HEK293 (cell line): ENCODE results near the gene MAP4K4.

Source experiments
- CTCF ChIA-PET: fragments of 350-600 bp; formaldehyde crosslinking; extraction: SDS; loops from one replicate; lab custom pipeline; 2021; ENCODE audit warnings: antibody characterized with exemption; lab: Yijun Ruan, JAX
- POLR2A ChIA-PET: fragments of 300-600 bp; formaldehyde crosslinking; extraction: SDS; loops from one replicate; lab custom pipeline; 2020; ENCODE audit warnings: antibody characterized with exemption, inconsistent platforms; lab: Yijun Ruan, JAX
- H3K27ac ChIP-seq: fragments of 200-500 bp; sonication (Bioruptor generic); 2 replicates; pipeline ENCODE4 v1.5.1; 2014; ENCODE audit warnings: low read depth, low read length, control low read depth, inconsistent platforms; ENCODE audit errors: extremely low read depth
- H3K36me3 ChIP-seq, 2 experiments: fragments of 200-500 bp in 1 of 2; sonication (Bioruptor generic) in 1 of 2; 1 replicate in 1 of 2; 2 replicates in 1 of 2; pipeline ENCODE4 v1.5.1; 2014 to 2017; ENCODE audit warnings: inconsistent platforms in 2 of 2, low read length in 2 of 2; ENCODE audit not compliant: control insufficient read depth in 2 of 2, insufficient read depth in 1 of 2
- H3K4me1 ChIP-seq: fragments of 200-500 bp; sonication (Bioruptor generic); 2 replicates; pipeline ENCODE4 v1.5.1; 2014; ENCODE audit warnings: mild to moderate bottlenecking, low read length, inconsistent platforms; ENCODE audit not compliant: control insufficient read depth, insufficient read depth
- H3K4me3 ChIP-seq: 2 replicates; pipeline ENCODE4 v1.5.1; 2011; ENCODE audit warnings: low read depth, mild to moderate bottlenecking, control low read depth, low read length, moderate library complexity
- H3K9me3 ChIP-seq: fragments of 200-500 bp; sonication (Bioruptor generic); 2 replicates; pipeline ENCODE4 v1.5.1; 2014; ENCODE audit warnings: low read depth, low read length, inconsistent platforms; ENCODE audit not compliant: control insufficient read depth, insufficient read depth
- MZF1 ChIP-seq: fragments of 450-650 bp; formaldehyde crosslinking; IDR thresholded peaks from 2 replicates; pipeline ENCODE4 v1.5.1; 2017; ENCODE audit warnings: missing biosample characterization, missing genetic modification characterization, borderline replicate concordance
- RBAK ChIP-seq: fragments of 450-650 bp; formaldehyde crosslinking; IDR thresholded peaks from 2 replicates; pipeline ENCODE4 v1.5.1; 2016; ENCODE audit warnings: missing biosample characterization, missing genetic modification characterization
- YY2 ChIP-seq: fragments of 450-650 bp; formaldehyde crosslinking; IDR thresholded peaks from 2 replicates; pipeline ENCODE4 v1.5.1; 2016; ENCODE audit warnings: missing biosample characterization, missing genetic modification characterization
- ZNF114 ChIP-seq: fragments of 450-650 bp; formaldehyde crosslinking; IDR thresholded peaks from 2 replicates; pipeline ENCODE4 v1.5.0; 2017; ENCODE audit warnings: missing biosample characterization, missing genetic modification characterization
- ZNF155 ChIP-seq: fragments of 450-650 bp; formaldehyde crosslinking; IDR thresholded peaks from 2 replicates; pipeline ENCODE4 v1.5.1; 2016; ENCODE audit warnings: missing biosample characterization, missing genetic modification characterization
- ZNF174 ChIP-seq: fragments of 450-650 bp; formaldehyde crosslinking; IDR thresholded peaks from 2 replicates; pipeline ENCODE4 v1.5.0; 2017; ENCODE audit warnings: missing biosample characterization, mild to moderate bottlenecking, missing genetic modification characterization
- ZNF311 ChIP-seq: fragments of 450-650 bp; formaldehyde crosslinking; IDR thresholded peaks from 2 replicates; pipeline ENCODE4 v1.5.1; 2017; ENCODE audit warnings: missing biosample characterization, missing genetic modification characterization, borderline replicate concordance
- ZNF37A ChIP-seq: fragments of 450-650 bp; IDR thresholded peaks from 2 replicates; pipeline ENCODE4 v1.5.1; 2018; ENCODE audit warnings: missing biosample characterization, missing genetic modification characterization
- ZNF404 ChIP-seq: fragments of 450-650 bp; formaldehyde crosslinking; IDR thresholded peaks from 2 replicates; pipeline ENCODE4 v1.5.1; 2017; ENCODE audit warnings: missing biosample characterization, missing genetic modification characterization
- ZNF529 ChIP-seq: fragments of 450-650 bp; formaldehyde crosslinking; IDR thresholded peaks from 2 replicates; pipeline ENCODE4 v1.5.1; 2017; ENCODE audit warnings: missing genetic modification characterization, missing biosample characterization; ENCODE audit not compliant: insufficient replicate concordance
- ZNF560 ChIP-seq: fragments of 450-650 bp; formaldehyde crosslinking; IDR thresholded peaks from 2 replicates; pipeline ENCODE4 v1.5.1; 2017; ENCODE audit warnings: missing biosample characterization, missing genetic modification characterization, borderline replicate concordance
- ZNF600 ChIP-seq: fragments of 450-650 bp; formaldehyde crosslinking; IDR thresholded peaks from 2 replicates; pipeline ENCODE4 v1.5.1; 2016; ENCODE audit warnings: missing biosample characterization, missing genetic modification characterization
- ZNF658 ChIP-seq: fragments of 450-650 bp; formaldehyde crosslinking; IDR thresholded peaks from 2 replicates; pipeline ENCODE4; 2016; ENCODE audit warnings: missing biosample characterization, missing genetic modification characterization
- ZSCAN16 ChIP-seq: fragments of 450-650 bp; formaldehyde crosslinking; IDR thresholded peaks from 2 replicates; pipeline ENCODE4 v1.5.1; 2016; ENCODE audit warnings: missing biosample characterization, missing genetic modification characterization
- ZSCAN23 ChIP-seq: fragments of 450-650 bp; formaldehyde crosslinking; IDR thresholded peaks from 2 replicates; pipeline ENCODE4 v1.5.1; 2016; ENCODE audit warnings: missing biosample characterization, missing genetic modification characterization
- TF ChIP-seq, protein P1 (sequence below): fragments of 450-650 bp; formaldehyde crosslinking; IDR thresholded peaks from 2 replicates; pipeline ENCODE4 v1.5.1; 2016; ENCODE audit warnings: missing biosample characterization, missing genetic modification characterization
- TF ChIP-seq, protein P2 (sequence below): fragments of 450-650 bp; formaldehyde crosslinking; IDR thresholded peaks from 2 replicates; pipeline ENCODE4 v1.5.1; 2016; ENCODE audit warnings: missing biosample characterization, missing genetic modification characterization, low read depth

The MAP4K4 gene

DNA sequence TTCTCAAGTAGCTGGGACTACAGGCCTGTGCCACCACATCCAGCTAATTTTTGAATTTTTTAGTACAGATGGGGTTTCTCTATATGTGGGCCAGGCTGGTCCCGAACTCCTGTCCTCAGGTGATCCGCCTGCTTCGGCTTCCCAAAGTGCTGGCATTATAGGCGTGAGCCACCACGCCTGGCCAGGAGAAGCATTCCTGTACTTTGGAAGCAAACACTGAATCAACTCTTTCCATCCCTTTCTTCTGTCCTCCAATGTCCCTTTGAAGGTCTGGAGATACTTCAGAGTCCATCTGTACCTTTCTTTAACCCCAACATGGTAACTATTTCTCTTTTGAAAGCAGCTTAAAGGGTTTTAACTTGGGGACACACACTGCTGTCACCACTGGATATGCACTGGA lies 23.6 kb upstream of the MAP4K4 start:
- POLR2A ChIA-PET = no interaction called here
- CTCF ChIA-PET = interaction anchor here (0.6 kb wide), 1 partner anchor 33 kb away, joined by 4 read pairs; no protein-coding TSS in a partner anchor
- TF ChIP-seq ZNF658 (tag by site-specific recombination) = no peak
- no peak for TF ChIP-seq ZNF174
- TF ChIP-seq MZF1 (tag by site-specific recombination) = no peak
- no peak for TF ChIP-seq YY2 (tag by site-specific recombination)
- Histone ChIP-seq H3K4me1 (no peaks in the 10 kb centered on the region), H3K27ac (no peak overlapping the region), H3K4me3 (no peak overlapping the region), H3K9me3 (no peaks in the 10 kb centered on the region), H3K36me3 (no peaks in the 10 kb centered on the region)

DNA sequence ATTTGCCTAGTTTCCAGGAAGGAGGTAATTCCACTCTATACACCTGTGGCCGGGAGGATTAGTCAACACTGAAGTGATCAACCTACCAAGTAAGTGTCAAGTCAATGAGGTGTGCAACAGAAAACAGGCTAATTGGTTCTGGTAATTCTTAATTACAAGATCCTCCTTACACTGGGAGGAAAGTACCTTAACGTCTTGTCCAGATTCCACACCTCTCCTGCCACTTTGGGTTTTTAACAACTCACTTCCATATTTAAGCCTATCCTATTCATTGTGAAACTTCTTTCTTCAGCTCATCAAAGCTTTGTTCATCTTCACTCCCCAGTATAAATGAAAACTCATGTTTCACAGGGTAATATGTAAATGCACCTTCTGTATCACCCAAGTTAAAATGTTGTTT lies 22.0 kb upstream of the MAP4K4 start:
- Histone ChIP-seq H3K4me3 (no peak overlapping the region), H3K36me3 (no peaks in the 10 kb centered on the region), H3K4me1 (no peaks in the 10 kb centered on the region), H3K9me3 (no peaks in the 10 kb centered on the region), H3K27ac (no peak overlapping the region)
- TF ChIP-seq ZNF311 (tag by site-specific recombination) = no peak
- no peak for TF ChIP-seq ZNF600 (tag by site-specific recombination)
- no peak for TF ChIP-seq ZNF37A
- no peak for TF ChIP-seq ZNF155 (tag by site-specific recombination)
- TF ChIP-seq, protein P1, sequence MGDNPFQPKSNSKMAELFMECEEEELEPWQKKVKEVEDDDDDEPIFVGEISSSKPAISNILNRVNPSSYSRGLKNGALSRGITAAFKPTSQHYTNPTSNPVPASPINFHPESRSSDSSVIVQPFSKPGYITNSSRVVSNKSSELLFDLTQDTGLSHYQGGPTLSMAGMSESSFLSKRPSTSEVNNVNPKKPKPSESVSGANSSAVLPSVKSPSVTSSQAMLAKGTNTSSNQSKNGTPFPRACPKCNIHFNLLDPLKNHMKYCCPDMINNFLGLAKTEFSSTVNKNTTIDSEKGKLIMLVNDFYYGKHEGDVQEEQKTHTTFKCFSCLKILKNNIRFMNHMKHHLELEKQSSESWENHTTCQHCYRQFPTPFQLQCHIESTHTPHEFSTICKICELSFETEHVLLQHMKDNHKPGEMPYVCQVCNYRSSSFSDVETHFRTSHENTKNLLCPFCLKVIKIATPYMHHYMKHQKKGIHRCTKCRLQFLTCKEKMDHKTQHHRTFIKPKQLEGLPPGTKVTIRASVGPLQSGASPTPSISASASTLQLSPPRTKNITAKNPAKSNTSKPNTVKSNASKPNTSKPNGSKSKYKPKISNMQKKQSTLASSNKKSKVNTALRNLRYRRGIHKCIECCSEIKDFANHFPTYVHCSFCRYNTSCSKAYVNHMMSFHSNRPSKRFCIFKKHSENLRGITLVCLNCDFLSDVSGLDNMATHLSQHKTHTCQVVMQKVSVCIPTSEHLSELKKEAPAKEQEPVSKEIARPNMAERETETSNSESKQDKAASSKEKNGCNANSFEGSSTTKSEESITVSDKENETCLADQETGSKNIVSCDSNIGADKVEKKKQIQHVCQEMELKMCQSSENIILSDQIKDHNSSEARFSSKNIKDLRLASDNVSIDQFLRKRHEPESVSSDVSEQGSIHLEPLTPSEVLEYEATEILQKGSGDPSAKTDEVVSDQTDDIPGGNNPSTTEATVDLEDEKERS = no peak
- ChIA-PET CTCF (no interaction called here), POLR2A (no interaction called here)

DNA sequence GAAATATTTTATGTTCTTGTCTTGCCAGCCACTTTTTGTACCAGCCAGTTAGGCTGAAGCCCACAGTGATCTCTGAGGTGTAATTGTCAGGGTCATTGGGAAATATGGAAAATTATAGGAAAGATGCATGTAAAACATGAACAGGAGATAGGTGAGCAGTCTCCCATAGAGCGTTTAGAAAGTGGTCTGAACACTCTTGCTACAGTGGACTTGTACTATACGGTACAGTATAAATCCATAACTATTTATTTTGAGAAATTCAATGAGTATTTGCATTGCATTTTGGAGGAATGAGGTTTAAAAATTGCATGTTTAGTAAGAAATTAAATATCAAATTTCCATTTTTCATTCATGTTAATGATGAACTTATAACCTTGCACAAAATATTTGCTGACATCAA lies 20.8 kb upstream of the MAP4K4 start:
- Histone ChIP-seq H3K4me1 (no peaks in the 10 kb centered on the region), H3K9me3 (no peaks in the 10 kb centered on the region), H3K36me3 (no peaks in the 10 kb centered on the region), H3K27ac (no peak overlapping the region), H3K4me3 (no peak overlapping the region)
- no peak for TF ChIP-seq ZNF114 (tag by site-specific recombination)
- no peak for TF ChIP-seq ZNF529
- no peak for TF ChIP-seq ZSCAN23 (tag by site-specific recombination)
- no peak for TF ChIP-seq ZNF560
- TF ChIP-seq, protein P2, sequence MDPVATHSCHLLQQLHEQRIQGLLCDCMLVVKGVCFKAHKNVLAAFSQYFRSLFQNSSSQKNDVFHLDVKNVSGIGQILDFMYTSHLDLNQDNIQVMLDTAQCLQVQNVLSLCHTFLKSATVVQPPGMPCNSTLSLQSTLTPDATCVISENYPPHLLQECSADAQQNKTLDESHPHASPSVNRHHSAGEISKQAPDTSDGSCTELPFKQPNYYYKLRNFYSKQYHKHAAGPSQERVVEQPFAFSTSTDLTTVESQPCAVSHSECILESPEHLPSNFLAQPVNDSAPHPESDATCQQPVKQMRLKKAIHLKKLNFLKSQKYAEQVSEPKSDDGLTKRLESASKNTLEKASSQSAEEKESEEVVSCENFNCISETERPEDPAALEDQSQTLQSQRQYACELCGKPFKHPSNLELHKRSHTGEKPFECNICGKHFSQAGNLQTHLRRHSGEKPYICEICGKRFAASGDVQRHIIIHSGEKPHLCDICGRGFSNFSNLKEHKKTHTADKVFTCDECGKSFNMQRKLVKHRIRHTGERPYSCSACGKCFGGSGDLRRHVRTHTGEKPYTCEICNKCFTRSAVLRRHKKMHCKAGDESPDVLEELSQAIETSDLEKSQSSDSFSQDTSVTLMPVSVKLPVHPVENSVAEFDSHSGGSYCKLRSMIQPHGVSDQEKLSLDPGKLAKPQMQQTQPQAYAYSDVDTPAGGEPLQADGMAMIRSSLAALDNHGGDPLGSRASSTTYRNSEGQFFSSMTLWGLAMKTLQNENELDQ = no peak
- no peak for TF ChIP-seq RBAK (tag by site-specific recombination)
- TF ChIP-seq ZNF404 (tag by site-specific recombination) = no peak
- TF ChIP-seq ZSCAN16 (tag by site-specific recombination) = no peak
- ChIA-PET CTCF (no interaction called here), POLR2A (no interaction called here)
